ENCODE measurements around the gene IQCC.

The IQCC gene

DNA sequence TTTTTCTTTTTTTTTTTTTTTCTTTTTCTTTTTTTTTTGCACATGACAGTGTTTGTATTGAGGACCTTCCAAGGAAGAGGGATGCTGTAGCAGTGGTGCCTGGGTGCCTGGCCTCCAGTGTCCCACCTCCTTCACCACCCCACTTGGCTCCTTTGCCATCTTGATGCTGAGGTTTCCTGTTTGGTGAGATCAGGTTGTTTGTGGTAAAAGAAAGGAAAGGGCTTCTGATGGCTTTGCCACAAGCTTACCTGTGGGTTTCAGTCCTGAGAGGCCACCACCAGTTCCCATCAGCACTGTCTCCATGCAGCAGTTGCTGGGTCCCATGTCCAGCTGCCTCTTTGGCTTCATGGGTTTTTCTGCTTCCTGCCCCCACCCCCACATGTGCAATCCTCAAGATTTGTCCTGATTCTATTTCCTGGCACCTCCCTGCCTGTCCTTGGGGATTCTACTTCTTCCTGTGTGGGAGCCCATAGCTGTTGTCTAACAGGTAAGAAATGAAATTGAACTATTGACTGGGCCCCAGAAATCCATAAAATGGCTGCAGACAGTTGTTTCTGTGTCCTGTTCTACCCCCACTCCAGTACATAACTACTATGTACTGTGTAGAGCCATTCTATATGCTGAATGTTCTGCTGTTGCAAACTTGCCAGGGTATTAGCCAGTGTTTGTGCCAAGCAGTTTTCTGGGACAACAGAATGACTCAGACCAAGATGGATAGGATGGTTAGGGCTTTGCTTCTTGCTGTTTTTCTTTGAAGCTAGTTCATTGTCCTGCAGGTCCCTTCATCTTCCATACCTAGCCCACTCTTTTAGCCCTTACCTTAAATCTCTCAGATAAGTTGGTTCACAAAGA is 9.3 kb upstream of the IQCC start:
- DNase-seq, result no peak

DNA sequence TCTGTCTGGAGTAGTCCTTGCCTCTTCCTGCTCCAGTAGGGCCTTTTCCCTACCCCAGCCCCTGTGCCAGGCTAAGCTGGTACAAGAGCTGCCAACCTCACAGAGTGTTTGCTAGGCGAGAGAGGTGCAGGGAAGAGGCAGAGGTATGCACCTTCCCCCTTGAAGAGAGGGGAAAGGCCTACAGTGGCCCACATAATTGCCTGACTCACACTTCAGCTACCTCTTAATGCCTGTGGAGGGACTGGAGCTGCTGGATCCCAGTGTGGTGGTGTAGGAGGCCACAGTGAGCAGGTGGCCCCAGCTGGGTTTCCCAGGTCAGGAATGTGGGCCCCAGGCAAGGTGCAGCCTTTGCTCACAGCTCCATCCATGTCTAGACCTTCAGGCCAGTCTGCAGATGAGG is 8.4 kb upstream of the IQCC start:
- no peak for DNase-seq

DNA sequence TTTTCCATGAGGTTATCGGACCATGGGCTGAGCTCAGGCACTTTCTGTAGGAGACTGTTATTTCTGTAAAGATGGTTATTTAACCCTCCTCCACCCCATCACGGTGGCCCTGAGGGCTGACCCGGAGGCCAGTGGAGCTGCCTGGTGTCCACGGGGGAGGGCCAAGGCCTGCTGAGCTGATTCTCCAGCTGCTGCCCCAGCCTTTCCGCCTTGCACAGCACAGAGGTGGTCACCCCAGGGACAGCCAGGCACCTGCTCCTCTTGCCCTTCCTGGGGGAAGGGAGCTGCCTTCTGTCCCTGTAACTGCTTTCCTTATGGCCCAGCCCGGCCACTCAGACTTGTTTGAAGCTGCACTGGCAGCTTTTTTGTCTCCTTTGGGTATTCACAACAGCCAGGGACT is 7.6 kb upstream of the IQCC start:
- no peak for DNase-seq

DNA sequence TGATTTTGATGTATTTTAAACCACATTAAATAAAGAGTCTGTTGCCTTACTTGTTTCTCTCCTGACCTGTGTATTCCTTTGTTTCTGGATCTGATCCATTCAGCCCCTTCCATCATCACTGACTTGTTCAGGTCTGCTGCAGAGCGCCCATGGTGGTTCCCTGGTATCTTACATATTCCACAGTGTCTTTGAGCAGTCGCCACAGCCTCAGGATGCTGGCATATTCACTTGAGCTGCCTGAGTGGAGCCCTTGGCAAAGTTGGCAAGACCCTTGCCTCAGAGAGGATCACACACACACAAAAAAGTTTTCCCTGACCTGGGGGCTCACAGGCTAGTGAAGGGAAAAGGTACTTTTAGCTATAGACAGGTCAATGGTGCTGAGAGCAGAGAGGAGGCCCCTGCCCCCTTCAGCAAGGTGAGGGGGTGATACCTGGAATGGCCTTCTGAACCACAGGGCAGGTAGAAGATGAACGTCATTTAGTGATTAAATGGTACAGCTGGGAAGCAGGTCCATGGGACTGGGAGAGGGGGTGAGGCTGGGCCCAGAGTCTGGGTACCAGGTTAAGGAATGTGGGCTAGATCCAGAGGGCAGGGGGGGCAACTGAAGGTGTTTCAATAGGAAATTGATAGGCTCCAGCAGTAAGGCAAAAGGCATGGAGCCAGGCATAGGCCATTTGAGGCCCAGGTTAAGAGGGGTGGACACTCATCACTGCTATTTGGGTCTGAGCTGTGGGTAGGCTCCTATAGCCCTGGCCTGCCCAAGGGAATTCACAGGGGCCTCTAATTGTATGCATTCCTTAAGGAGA is 7.0 kb upstream of the IQCC start:
- DNase-seq, result no peak

DNA sequence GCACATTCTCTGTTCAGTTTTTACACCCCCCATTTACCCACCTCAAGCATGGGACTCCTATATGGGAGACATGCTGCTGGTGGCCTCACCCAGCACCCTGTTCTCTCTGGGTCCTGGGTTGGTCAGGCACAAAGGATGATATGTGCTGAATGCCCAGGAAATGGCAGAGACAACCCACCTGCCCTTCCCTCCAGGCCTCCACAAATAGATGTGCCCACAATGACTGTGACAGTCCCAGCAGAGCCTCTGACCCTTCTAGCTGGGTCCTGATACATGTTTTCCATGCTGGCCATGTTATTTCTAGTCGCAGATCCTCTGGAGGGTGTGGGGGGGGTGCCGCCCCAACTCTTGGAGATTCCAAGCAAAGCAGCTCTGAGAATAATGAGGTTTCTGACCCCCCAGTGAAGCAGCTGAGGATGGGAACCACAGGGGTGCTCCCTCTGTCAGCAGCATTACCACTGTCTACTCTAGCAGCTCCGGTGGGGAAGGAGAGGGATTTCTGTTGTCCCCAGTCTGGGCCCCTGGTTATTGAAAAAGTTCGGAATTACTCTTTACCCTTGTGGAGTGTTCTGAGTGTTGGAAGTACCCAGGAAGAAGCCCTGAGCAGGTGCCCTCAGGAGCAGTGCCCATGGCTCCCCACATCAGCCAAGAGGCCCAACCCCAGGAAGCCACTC is 6.3 kb upstream of the IQCC start:
- no peak for DNase-seq

DNA sequence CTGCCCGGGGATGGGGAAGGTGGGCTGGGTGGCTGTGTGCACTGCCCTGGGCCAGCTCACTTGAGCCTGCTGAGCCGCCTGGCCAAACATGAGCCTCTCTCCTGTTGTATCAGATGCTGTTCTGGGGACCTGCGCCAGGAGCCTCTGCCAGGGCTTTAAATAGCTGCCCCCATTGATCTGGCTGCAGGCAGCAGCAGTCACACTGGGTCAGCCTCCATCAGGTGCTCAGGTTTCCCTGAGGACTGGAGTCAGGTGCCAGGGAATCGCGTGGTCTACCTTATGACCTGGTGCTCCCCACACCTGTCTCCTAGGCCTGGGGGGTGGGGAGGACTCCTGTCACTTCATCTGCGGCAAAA is 5.8 kb upstream of the IQCC start:
- peak; percentile 5 for DNase-seq

DNA sequence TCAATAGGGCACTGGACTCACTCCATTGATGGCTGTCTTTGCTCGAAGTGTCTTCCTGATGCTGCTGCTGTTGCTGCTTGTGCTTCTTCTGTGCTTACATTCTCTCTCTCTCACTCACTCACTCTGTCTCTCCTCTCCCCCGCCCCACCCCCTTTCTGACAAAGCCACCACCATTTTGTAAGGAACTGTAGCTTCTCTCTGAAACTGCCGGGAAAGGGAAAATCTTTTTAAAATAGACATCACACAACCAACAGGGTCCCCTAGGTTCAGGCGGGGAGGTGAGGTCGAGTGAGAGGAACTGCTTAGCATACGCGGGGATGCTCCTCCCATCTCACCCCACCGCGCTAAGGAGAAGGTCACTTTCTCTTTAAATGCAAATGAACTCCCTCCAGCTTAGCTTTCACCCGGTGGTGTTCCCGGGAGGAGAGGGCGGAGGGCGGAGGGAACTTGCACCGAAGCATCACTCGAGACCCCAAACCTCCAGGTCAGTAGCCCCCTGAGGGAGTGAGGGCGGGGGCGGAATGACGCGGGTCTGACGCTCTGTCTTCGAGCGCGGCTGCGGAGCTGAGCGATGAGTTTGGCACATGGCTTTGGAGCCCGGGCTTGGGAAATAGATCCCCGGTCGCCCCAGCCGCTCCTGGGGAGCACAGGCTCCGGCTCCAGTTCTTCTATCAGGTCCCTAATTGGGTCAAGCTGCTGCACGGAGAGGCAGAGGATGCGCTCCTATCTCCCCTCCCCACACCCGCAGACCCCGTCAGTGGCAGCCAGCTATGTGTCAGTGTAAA is 5.1 kb upstream of the IQCC start, which contains the start of gene CCDC28B:
TSS of gene CCDC28B (plus strand) at position 370 of the 785 bp plus-strand sequence. CDS start 1,341 bp downstream, outside the sequence.
- peak; percentile 56 for DNase-seq

DNA sequence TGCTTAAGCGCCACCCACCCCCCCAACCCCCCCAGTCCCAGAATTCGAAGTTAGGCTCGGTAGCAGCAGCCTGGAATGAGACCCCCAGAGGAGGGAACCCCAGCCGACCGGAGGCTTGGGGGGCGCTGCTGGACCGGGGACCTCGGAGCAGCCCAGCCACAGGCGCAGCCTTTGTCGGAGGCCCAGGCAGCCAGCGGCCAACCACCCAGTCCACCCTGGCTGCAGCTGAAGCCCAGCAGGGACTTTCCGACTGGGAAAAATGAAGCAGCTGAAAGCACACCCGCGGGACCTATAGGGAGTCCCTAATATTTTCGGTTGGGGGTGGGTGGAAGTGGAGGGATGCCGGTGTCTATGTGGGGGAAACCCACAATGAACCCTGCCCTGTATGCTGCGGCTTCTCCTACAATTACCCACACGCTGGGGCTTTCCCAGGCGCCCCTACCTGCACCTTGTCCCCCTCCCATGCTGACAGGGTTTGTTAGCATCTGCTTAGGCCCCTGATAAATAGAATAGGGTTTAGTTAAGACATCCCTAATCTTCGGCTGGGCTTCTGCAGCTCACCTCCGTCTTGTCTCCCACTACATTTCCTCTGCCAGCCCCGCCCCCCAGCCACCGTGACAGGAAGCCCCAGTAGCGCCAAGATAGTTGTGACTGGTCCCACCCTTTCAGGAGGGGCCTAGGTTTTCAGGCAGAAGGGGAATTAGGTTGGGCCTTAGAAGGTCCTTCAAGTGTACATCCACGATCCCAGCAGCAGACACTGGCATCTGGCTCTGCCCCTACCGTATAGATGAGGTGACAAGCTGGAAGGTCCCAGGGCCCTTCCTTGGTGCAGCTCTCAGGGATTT is 4.2 kb upstream of the IQCC start:
- DNase-seq, result peak; percentile 5

DNA sequence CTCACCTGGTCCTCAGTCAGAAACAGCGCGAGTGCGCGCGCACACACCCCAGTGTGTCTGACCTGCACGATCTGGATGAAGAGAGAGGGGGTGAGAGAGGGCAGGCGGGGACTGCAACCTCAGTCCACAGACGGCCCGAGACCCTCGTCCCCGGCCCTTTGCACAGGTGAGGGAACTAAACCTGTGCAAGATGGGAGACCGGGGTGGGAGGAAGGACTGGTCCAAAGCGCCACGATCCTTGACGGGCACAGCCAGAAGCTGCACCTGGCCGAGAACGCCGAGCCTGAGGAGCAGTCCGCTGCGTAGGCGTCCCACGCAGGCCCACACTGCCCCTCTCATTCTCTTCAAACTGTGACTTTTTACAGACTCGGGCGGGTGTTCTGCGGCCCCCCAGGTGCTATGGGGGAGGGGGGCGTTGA is 519 bp upstream of the IQCC start:
- no peak for DNase-seq

DNA sequence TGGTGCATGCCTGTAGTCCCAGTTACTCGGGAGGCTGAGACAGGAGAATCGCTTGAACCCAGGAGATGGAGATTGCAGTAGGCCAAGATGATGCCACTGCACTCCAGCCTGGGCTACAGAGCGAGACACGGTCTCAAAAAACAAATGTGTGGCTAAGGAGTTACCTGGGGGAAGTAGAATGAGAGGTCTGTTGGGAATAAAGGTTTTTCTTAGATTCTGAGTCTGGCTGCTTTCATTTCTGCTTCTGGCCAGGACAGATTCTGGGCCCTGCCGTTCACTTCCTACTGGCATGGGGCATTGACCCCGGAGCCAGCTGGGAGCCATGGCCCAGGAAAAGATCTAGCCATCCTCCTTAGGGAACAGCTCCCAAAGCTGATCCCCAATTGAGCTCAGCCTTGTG is 3.0 kb downstream of the IQCC start:
- no peak for DNase-seq

DNA sequence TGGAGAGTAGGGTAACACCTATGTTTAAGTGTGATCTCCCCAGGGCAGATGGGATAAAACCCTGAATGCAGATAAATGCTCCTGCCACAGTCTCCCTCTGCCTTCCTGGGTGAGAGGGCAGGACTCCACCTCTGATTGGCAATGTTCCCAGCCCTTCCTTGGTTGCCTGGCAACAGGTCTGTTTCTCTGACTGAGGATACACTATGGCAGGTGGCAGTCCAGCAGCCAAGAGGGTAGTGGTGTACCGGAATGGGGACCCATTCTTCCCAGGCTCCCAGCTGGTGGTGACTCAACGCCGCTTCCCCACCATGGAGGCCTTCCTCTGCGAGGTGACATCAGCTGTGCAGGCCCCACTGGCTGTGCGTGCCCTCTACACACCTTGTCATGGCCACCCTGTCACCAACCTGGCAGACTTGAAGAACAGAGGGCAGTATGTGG is 3.4 kb downstream of the IQCC start, which contains the start of gene DCDC2B:
TSS of gene DCDC2B (plus strand) at position 199 of the 438 bp plus-strand sequence. CDS start at position 204, 5 bp downstream.
- peak; percentile 92 for DNase-seq

DNA sequence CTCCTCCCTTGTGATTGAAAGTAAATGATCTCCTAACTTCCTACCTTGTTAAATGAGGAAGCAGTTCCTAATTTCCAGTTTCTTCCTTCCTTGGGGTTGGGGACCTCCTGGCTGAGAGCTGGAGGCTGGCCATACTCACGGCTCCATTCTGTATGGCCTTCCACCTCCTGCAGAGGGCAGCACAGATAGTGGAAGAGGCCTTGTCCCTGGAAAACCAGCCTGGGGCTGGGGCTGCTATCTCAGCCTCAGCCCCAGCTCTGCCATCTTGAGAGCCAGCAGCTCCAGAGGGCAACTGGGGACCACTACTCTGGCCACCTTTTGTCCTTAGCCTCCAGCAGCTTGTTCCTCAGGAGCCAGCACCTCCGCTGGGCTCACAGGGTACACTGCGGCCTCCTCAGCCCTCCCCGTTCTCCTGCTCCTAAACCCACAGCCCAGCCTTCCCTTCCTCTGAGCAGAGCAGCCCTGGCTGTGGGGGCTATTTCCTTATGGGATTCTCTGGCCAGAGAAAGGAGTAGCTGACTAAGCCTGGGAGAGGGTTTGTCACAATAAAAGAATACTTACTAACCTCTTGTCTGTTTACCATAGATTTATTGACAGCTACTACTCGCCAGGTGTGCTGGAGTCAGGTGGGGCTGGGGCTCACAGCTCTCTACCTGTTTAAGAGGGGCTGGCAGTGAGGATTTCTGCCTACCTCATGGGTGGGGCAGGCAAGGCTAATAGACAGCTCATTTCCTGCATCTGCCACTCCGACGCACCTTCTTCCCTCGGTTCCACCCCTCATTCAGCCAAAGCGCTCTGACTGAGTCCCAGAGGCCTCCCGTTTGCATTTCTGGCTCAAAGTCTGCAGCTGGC is 10.4 kb downstream of the IQCC start:
- DNase-seq, result peak; percentile 72

DNA sequence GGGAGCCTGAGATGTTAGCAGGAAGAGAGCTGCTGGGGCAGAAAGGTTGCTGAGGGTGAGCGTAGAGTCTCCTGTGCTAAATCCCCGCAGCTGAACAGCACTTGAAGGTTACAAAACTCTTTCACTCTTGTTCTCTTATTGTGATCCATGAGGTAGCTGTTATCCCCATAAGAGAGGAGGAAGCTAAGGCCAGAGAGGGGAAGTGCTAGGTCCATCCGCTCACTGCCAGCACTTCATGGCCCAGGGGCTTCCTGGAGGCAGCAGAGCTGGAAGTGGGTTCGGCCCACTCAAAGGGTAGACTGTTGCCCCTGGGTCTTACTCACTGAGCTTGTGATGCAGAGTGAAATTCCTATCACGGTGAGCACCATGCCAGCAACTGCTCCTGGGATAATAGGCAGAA is 11.1 kb downstream of the IQCC start:
- DNase-seq, result no peak

DNA sequence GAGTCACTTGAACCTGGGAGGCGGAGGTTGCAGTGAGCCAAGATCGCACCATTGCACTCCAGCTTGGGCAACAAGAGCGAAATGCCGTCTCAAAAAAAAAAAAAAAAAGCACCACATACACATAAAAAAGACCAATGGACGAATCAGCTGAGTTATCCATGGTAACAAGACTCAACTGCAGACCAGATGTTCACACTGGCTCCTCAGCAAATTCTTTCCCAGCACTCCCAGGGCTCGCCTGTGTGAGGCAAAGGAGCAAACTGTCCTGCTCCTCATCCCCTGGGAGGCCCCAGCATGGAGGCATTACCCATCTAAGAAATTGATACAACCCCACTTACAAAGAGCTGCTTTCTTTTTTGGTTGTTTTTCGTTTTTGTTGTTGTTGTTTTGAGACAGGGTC is 13.6 kb downstream of the IQCC start:
- no peak for DNase-seq

DNA sequence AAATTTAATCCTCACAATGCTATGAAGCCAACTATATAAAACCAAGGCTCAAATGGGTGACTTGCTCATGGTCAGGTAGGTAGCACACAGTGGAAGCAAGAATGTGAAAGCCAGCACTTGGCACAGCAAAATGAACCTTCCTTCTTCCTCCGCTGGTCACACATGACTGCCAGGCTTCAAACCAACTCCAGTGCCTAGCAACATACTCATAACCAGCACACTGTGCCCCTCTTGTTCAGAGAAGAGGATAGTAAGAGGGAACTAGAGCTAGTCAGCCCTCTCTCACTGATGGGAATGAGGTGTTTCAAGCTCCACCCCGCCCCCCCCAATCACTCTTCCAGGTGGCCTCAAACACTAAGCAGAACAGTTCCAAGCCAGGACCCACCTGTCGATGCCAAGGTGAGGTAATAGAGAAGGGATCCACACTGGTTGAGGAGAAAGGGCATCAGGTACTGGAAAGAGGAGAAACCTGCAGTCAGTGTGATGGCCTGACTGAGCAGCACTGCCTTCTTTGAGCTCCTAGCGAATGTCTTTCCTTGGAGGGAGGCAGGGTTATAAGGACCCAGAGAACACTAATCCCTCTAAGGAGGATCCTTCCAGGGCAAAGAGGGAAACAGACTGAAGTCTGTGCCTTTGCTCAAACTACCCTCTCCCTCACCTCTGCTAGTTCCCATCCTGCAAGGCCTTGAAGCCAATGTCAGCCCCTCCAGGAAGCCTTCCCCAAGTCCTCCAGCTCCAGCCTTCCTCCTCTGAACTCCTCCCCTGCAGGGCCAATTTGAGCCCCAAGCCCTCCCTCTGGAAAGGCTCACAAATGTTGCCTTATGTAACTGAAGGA is 15.5 kb downstream of the IQCC start:
- DNase-seq, result no peak

DNA sequence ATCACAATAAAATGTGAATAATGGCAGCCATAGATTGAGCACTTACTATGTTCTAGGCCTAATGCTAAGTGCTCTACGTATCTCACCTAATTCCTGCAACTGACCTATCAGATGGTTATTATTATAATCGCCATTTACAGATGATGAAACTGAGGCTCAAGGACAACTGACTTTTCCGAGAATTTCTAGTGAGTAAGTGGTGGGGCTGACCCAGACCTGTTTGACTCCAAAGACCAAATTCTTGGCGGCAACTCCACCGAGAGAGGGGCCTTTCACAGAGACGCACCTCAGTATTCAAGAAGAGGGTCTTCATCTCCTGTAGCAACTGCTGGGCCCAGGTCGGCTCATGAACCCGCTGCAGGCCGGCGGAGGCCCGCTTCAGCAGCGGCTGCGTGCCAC is 16.1 kb downstream of the IQCC start:
- DNase-seq, result no peak

DNA sequence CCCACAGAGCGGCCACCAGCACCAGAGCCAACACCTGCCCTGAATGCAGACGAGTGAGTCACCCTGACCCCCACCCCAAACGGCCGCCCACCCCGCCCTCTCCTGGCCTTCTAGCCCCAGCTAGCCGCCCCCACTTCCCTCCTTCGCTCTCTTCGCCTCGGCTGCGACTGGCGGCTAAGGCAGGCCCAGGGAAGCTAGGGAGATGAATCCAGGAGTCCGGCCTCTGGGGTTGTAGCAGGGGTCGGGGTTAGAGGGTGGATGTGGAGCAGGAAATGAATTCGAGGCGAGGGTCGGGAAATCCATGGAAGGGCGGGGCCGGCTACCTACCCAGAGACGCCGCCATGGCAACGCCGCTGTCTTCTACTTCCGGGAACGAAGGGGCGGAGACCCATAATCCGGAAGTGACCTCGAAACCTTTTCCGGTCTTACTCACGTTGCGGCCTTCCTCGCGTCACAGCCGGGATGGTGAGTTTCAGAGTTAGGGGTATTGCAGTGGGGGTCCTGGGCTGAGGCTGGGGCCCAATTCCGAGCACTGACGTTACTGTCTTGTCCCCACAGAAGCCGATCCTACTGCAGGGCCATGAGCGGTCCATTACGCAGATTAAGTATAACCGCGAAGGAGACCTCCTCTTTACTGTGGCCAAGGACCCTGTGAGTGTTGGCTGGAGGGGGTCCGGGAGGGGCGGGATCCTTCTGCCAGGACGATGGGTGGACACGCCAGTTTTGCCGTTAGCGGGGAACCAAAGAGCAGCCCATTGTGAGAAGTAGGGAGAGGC is 16.7 kb downstream of the IQCC start, which contains the start of the genes EIF3I and TMEM234:
TSS of gene EIF3I (plus strand) at position 428 of the 776 bp plus-strand sequence. CDS start at position 463, 35 bp downstream.
TSS of gene TMEM234 (minus strand) at position 374 of the 776 bp plus-strand sequence. CDS start at position 343, 31 bp downstream.
- peak; percentile 90 for DNase-seq

DNA sequence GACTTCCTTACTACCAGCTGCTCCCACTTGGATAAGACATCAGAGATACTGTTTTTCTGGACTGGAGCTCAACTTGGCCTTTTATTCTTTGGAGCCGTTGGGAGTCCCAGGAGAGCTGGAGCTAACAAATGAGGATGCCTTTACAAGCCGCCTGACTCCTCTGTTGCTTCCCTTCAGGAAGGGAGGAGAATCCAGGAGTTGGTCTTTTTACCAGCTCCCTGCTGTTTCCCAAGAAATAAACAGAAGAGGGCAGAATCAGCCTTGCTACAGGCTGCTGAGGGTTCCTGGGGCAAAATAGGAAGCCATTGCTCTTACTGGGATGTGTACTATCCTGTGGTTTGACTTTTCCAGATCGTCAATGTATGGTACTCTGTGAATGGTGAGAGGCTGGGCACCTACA is 18.2 kb downstream of the IQCC start:
- DNase-seq, result no peak
